WTC11 (cell line): ENCODE data around the gene RBM3. TPM values are rescaled to one million over a fixed set of nuclear protein-coding genes. Genes with fewer than 3 reads are reported as not detected.

ENCODE experiments used
- ATAC-seq: fragments of 200-7000 bp; cut with Tn5 transposase; 2 replicates; pipeline ENCODE4 v1.10.0; 2021; ENCODE audit warnings: mild to moderate bottlenecking, moderate library complexity
- CTCF ChIA-PET: fragments of 300-600 bp; sonication (Branson Sonifier 250); formaldehyde crosslinking; loops from one replicate; lab custom pipeline; 2021; ENCODE audit warnings: antibody characterized with exemption; lab: Charles Lee
- POLR2A ChIA-PET: fragments of 350-600 bp; sonication (Branson Sonifier 250); formaldehyde crosslinking; loops from one replicate; lab custom pipeline; 2021; ENCODE audit warnings: antibody characterized with exemption; lab: Charles Lee
- DNase-seq: peaks from one replicate; pipeline ENCODE4 v3.0.0; 2021; ENCODE audit warnings: low spot score
- H3K27ac Mint-ChIP-seq: 2 replicates; pipeline ENCODE4 v1.8.0; 2021; ENCODE audit warnings: mixed read lengths
- H3K27me3 Mint-ChIP-seq: 2 replicates; pipeline ENCODE4 v1.8.0; 2021; ENCODE audit warnings: low read depth, mild to moderate bottlenecking, moderate library complexity, mixed read lengths
- H3K36me3 Mint-ChIP-seq: 2 replicates; pipeline ENCODE4 v1.8.0; 2021; ENCODE audit warnings: mixed read lengths
- H3K4me1 Mint-ChIP-seq: 2 replicates; pipeline ENCODE4 v1.8.0; 2022; ENCODE audit warnings: mixed read lengths
- H3K4me3 Mint-ChIP-seq: 2 replicates; pipeline ENCODE4 v1.8.0; 2021; ENCODE audit warnings: mild to moderate bottlenecking, moderate library complexity, mixed read lengths
- H3K9me3 Mint-ChIP-seq: 2 replicates; pipeline ENCODE4 v1.8.0; 2021; ENCODE audit warnings: mixed read lengths
- ATF6 ChIP-seq: sonication (generic); formaldehyde crosslinking; IDR thresholded peaks from 2 replicates; pipeline ENCODE4 v1.8.1; 2023; ENCODE audit warnings: mild to moderate bottlenecking, missing genetic modification reagents
- CREM ChIP-seq: sonication (generic); formaldehyde crosslinking; IDR thresholded peaks from 2 replicates; pipeline ENCODE4 v1.8.1; 2022; ENCODE audit warnings: mild to moderate bottlenecking, missing genetic modification reagents, moderate library complexity
- CTCF ChIP-seq: fragments of 200-600 bp; IDR thresholded peaks from 2 replicates; pipeline ENCODE4 v1.8.0; 2022; ENCODE audit warnings: antibody characterized with exemption
- E2F4 ChIP-seq: sonication (generic); formaldehyde crosslinking; IDR thresholded peaks from 2 replicates; pipeline ENCODE4 v1.8.1; 2022; ENCODE audit warnings: low read depth, mild to moderate bottlenecking, moderate library complexity, missing genetic modification reagents, borderline replicate concordance
- EMX1 ChIP-seq: fragments of 250-450 bp; sonication (Bioruptor Pico); IDR thresholded peaks from 2 replicates; pipeline ENCODE4 v1.8.0; 2021; ENCODE audit warnings: mild to moderate bottlenecking
- ERG ChIP-seq: fragments of 250-450 bp; sonication (Bioruptor Pico); IDR thresholded peaks from 2 replicates; pipeline ENCODE4 v1.8.0; 2021; ENCODE audit warnings: mild to moderate bottlenecking
- FOXP1 ChIP-seq: sonication (generic); formaldehyde crosslinking; IDR thresholded peaks from 2 replicates; pipeline ENCODE4 v1.8.0; 2022; ENCODE audit warnings: missing genetic modification reagents, mild to moderate bottlenecking, moderate library complexity, borderline replicate concordance
- GTF2I ChIP-seq: fragments of 250-450 bp; sonication (Bioruptor Pico); conservative IDR thresholded peaks from 2 replicates; pipeline ENCODE4 v1.4.0; 2021; ENCODE audit warnings: mild to moderate bottlenecking
- MLX ChIP-seq: sonication (generic); formaldehyde crosslinking; IDR thresholded peaks from 2 replicates; pipeline ENCODE4 v1.8.1; 2023; ENCODE audit warnings: mild to moderate bottlenecking, missing genetic modification reagents, moderate library complexity
- NFE2L1 ChIP-seq: sonication (generic); formaldehyde crosslinking; IDR thresholded peaks from 2 replicates; pipeline ENCODE4 v1.8.1; 2023; ENCODE audit warnings: missing genetic modification reagents
- NFYB ChIP-seq: sonication (generic); formaldehyde crosslinking; conservative IDR thresholded peaks from 2 replicates; pipeline ENCODE4 v1.8.0; 2022; ENCODE audit warnings: low read depth, missing genetic modification reagents
- SP1 ChIP-seq: sonication (generic); formaldehyde crosslinking; conservative IDR thresholded peaks from 2 replicates; pipeline ENCODE4 v1.8.1; 2022; ENCODE audit warnings: missing genetic modification reagents
- STAT6 ChIP-seq: sonication (generic); formaldehyde crosslinking; conservative IDR thresholded peaks from 2 replicates; pipeline ENCODE4 v1.8.1; 2023; ENCODE audit warnings: mild to moderate bottlenecking, low read depth, missing genetic modification reagents, moderate library complexity
- TEAD1 ChIP-seq: sonication (generic); formaldehyde crosslinking; IDR thresholded peaks from 2 replicates; pipeline ENCODE4 v1.8.0; 2022; ENCODE audit warnings: mild to moderate bottlenecking, missing genetic modification reagents
- TEAD4 ChIP-seq: sonication (generic); formaldehyde crosslinking; IDR thresholded peaks from 2 replicates; pipeline ENCODE4 v1.8.0; 2022; ENCODE audit warnings: mild to moderate bottlenecking, missing genetic modification reagents
- ZNF423 ChIP-seq: fragments of 250-450 bp; sonication (Bioruptor Pico); IDR thresholded peaks from 2 replicates; pipeline ENCODE4 v2.1.2; 2022; ENCODE audit warnings: mild to moderate bottlenecking, moderate library complexity
- ZSCAN18 ChIP-seq: fragments of 250-450 bp; sonication (Bioruptor Pico); IDR thresholded peaks from 2 replicates; pipeline ENCODE4 v2.1.2; 2022; ENCODE audit warnings: mild to moderate bottlenecking, moderate library complexity
- total RNA-seq: library from RNA; stranded (reverse); gene quantifications from 3 replicates; pipeline ENCODE4 v1.2.3, GENCODE V29; 2021

Gene RBM3
- total RNA-seq, 1 experiment from 2014 or later: 148 TPM

- Mint-ChIP-seq H3K36me3 (no peaks in the 10 kb centered on the region; the same call in 1 of the 2 replicates), H3K27me3 (no peaks in the 10 kb centered on the region), H3K9me3 (no peaks in the 10 kb centered on the region), H3K27ac (no peak overlapping the region), H3K4me3 (no peak overlapping the region), H3K4me1 (peaks cover 5% of the 10 kb centered on the region)
- TF ChIP-seq EMX1 (CRISPR knock-in tag): no peak
- no peak for TF ChIP-seq CREM (CRISPR knock-in tag)
- no peak for TF ChIP-seq ZNF423 (CRISPR knock-in tag)
- TF ChIP-seq NFE2L1: no peak
- no peak for TF ChIP-seq NFYB (CRISPR knock-in tag)
- no peak for ATAC-seq
- ChIA-PET POLR2A (no interaction called here), CTCF (no interaction called here)
- no peak for DNase-seq
These were observed 25.1 kb downstream of the RBM3 start for GRCh38 chrX:48599341-48599740.

- H3K4me1 Mint-ChIP-seq: peaks cover 5% of the 10 kb centered on the region
- ATAC-seq: no peak
- no peak for DNase-seq
- H3K9me3 Mint-ChIP-seq: no peaks in the 10 kb centered on the region
- CTCF ChIA-PET: no interaction called here
- TF ChIP-seq FOXP1 (CRISPR knock-in tag) (no peak), ERG (no peak), CTCF (no peak), SP1 (no peak), STAT6 (CRISPR knock-in tag) (no peak), MLX (CRISPR knock-in tag) (no peak), GTF2I (CRISPR knock-in tag) (no peak), ZNF423 (CRISPR knock-in tag) (no peak), E2F4 (CRISPR knock-in tag) (no peak), ATF6 (no peak), TEAD1 (CRISPR knock-in tag) (no peak), TEAD4 (CRISPR knock-in tag) (no peak), ZSCAN18 (no peak)
- no peak overlapping the region for H3K4me3 Mint-ChIP-seq
- POLR2A ChIA-PET: no interaction called here
- H3K27me3 Mint-ChIP-seq: no peaks in the 10 kb centered on the region
- H3K36me3 Mint-ChIP-seq: peaks cover 2% of the 10 kb centered on the region; the same call in 1 of the 2 replicates
- H3K27ac Mint-ChIP-seq: no peak overlapping the region
These were observed 25.9 kb downstream of the RBM3 start for GRCh38 chrX:48600226-48600625.
